Vagina (tissue), 2 donors: ENCODE results near the gene RNF213.

ENCODE experiments used
- CTCF ChIP-seq, 3 experiments: fragments of 450-650 bp in 2 of 3; fragments of 200-600 bp in 1 of 3; sonication (generic) in 1 of 3; IDR thresholded peaks; one replicate each; pipeline ENCODE4 v1.5.1; 2017 to 2019; ENCODE audit warnings: antibody characterized with exemption in 3 of 3, mild to moderate bottlenecking in 2 of 3, moderate library complexity in 2 of 3
- POLR2AphosphoS5 ChIP-seq, 2 donors: sonication (generic); formaldehyde crosslinking; IDR thresholded peaks; one replicate each; pipeline ENCODE4 v1.9.0; 2017; ENCODE audit warnings: antibody characterized with exemption in 2 of 2, mild to moderate bottlenecking in 2 of 2, low read depth in 1 of 2; ENCODE audit not compliant: insufficient read depth in 1 of 2

- TF ChIP-seq CTCF (IDR thresholded peaks at IDR 0.05) (no peak), POLR2AphosphoS5 (IDR thresholded peaks at IDR 0.05; ENCODE audit: insufficient read depth in 1 of 2, low read depth in 1 of 2) (peak in 1 of 2 donors; percentile 50)
Observed at GRCh38 chr17:80220736-80221215, 39.9 kb upstream of the RNF213 start.
